Loucy (cell line): Measurements from ENCODE around the gene PSMD10.

ENCODE experiments used
- EZH2phosphoT487 ChIP-seq: fragments of 200-600 bp; IDR thresholded peaks from 2 replicates; pipeline ENCODE4 v1.6.1; 2018; ENCODE audit warnings: antibody characterized with exemption, mild to moderate bottlenecking, moderate library complexity, borderline replicate concordance
- TF ChIP-seq, protein P1 (sequence below): fragments of 200-600 bp; sonication (generic); conservative IDR thresholded peaks from 2 replicates; pipeline ENCODE4 v1.5.1; 2014; ENCODE audit warnings: mild to moderate bottlenecking, antibody characterized with exemption, low read length

DNA sequence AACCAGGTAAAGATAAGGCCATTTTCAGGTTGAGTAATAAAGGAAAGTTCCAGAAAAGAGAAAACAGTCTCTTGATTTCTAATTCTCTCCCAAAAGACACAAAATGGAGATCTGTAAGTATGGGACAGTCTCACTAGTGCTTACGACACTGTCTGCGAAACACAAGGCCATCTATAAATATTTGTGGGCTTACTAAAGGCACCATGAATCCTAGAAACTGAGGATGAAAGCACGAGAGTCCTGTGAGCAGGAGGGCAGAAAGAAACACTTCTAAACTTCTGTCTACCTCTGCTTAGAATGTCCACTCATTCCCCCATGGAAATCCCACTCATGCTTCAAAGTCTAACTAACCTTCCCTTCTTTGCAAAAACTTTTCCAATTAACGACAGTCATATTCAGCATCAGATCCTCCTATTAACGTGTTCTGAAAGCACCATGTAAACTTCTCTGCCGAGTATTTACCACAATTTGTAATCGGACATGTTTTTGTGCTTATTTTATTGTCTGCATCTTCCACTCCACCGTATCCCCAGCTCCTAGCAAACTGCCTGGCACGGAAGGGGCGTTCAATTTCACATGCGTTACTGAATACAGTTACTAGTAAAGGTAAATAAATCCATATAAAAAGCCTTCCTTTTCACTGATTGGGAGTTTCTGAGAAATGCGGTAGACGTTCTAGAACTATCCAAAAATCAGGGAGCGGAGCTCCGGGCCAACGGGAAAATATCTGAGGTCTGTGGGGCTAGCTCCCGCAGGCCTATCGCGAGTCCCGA is 665 bp downstream of the PSMD10 start:
- TF ChIP-seq, protein P1, sequence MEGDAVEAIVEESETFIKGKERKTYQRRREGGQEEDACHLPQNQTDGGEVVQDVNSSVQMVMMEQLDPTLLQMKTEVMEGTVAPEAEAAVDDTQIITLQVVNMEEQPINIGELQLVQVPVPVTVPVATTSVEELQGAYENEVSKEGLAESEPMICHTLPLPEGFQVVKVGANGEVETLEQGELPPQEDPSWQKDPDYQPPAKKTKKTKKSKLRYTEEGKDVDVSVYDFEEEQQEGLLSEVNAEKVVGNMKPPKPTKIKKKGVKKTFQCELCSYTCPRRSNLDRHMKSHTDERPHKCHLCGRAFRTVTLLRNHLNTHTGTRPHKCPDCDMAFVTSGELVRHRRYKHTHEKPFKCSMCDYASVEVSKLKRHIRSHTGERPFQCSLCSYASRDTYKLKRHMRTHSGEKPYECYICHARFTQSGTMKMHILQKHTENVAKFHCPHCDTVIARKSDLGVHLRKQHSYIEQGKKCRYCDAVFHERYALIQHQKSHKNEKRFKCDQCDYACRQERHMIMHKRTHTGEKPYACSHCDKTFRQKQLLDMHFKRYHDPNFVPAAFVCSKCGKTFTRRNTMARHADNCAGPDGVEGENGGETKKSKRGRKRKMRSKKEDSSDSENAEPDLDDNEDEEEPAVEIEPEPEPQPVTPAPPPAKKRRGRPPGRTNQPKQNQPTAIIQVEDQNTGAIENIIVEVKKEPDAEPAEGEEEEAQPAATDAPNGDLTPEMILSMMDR, result no peak
- no peak for TF ChIP-seq EZH2phosphoT487
